Fibroblast of skin of right quadriceps (primary cell): Measurements from ENCODE around the gene NUP210.
"Not testable (repeated sequence)": the region's sequence is repeated elsewhere in the genome, so short reads cannot be mapped to it uniquely, and the experiment has no call there.

Source experiments
- DNase-seq: peaks from one replicate; pipeline ENCODE4 v3.0.0-alpha.2; 2013

The NUP210 gene

GRCh38 chr3:13428678-13429077, 8.6 kb upstream of the NUP210 start:
- DNase-seq = not testable (repeated sequence)

GRCh38 chr3:13427662-13428603, 7.8 kb upstream of the NUP210 start:
- no peak for DNase-seq

- DNase-seq = no peak
Measured at GRCh38 chr3:13426591-13426990, 6.5 kb upstream of the NUP210 start.

GRCh38 chr3:13425689-13426088, 5.6 kb upstream of the NUP210 start:
- DNase-seq = no peak

GRCh38 chr3:13424865-13425617, 4.9 kb upstream of the NUP210 start:
- no peak for DNase-seq

- DNase-seq = no peak
Measured at GRCh38 chr3:13424141-13424844, 4.2 kb upstream of the NUP210 start.

DNA sequence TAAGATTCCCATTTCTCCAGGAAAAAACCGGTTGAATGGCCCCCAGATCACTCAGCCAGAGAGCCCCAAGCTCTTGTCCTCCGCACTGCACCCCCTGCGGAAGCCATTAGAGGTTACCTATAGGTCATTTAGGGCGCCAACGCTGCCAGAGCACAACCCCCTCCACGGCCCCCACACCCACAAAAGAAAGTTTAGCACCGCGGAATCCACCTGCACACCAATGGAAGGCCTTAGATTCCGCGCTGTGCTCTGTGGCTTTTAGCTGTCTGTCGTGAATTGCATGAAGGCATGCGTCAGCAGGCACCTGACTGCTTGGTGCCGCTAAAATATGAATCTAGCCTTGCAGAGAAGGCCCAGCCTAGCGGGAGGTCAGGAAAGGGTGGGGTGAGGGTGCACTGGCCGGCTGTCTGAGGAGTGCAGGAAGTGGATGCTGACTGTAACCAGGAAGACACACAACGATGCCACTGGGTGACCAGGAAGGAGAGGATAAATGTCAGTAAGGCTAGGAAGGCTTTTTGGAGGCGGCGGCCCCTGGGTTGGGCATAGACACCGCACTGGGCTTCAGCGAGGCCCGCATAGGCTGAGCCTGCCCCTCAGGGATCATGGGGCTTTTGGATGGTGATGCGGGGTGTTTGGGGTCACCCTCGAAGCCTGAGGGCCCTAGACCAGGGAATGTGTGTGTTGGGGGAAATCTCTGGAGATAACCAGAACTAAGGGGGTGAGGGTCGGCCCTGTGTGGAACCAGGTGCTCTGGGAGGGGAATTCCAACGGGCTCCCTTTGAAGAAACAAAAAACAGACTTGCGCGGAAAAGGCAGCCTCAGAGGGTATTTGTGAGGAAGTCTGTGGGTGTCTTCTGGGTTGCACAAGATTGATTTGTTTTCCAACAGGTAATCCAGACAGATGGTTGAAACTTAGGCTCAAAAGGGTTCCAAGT, 976 bp upstream of the NUP210 start:
- no peak for DNase-seq

DNA sequence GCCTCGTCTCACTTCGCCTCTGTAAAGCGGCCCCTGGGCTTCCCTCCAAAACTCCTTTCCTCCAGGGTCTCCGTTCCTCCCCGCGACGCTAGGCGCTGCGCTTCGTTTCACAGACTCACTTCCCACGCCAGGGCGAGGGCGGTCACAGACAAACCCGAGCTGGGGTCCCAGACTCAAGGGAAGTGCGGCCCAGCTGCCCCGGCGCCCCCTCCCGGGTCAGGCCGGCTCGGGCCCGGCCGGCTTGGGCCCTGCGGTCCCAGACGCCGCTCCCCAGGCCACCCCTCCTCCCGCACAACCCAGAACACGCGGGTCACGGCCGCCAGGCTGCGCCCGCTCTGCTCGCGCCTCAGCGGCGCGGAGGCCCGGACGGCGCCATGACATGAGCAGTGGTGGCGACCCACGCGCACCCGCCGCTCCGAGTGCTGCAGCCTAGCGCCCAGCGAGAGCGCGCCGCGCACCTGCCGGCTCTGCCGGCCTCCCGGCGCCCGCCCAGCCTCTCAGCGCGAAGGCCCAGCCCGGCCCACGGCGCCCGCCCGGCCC, 547 bp downstream of the NUP210 start:
- no peak for DNase-seq

- DNase-seq = no peak
Measured at GRCh38 chr3:13417166-13417947, 2.8 kb downstream of the NUP210 start.

DNA sequence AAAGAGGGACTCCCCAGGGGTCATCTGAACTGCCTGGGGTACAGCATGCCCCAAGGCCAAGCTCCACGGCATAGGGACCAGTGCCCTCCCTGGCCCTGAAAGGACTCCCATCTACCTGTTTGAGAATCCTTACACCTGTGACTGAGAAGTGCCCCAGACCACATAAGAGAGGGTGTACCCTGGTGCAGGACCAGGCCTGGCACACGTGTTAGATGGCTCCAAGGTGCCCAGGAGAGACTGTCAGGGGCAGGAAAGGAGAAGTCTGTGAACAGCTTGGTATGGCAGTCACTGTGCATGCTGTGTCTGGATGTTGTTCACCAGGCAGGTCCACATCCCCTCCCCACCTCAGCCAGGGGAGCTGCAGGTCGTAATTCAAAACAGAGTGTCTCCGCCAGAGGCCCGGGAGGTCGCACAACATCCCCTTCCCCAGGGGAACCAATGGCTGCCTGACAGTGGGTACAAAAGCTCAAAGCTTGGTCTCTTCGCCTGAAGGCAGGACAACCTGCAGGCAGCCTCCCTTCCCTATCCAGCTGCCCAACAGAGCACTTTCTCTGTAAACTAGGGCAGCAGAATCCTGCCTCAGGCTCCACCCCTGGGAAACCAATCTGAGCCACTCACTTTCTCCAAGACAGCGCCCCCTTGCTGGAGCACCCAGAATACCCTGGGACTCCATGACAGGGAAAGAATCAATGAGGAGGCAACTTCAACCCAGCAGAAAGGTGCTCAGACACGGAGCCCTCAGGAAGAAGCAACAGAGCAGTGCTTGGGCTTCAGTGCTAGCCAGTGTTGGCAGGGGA, 3.9 kb downstream of the NUP210 start:
- no peak for DNase-seq

DNA sequence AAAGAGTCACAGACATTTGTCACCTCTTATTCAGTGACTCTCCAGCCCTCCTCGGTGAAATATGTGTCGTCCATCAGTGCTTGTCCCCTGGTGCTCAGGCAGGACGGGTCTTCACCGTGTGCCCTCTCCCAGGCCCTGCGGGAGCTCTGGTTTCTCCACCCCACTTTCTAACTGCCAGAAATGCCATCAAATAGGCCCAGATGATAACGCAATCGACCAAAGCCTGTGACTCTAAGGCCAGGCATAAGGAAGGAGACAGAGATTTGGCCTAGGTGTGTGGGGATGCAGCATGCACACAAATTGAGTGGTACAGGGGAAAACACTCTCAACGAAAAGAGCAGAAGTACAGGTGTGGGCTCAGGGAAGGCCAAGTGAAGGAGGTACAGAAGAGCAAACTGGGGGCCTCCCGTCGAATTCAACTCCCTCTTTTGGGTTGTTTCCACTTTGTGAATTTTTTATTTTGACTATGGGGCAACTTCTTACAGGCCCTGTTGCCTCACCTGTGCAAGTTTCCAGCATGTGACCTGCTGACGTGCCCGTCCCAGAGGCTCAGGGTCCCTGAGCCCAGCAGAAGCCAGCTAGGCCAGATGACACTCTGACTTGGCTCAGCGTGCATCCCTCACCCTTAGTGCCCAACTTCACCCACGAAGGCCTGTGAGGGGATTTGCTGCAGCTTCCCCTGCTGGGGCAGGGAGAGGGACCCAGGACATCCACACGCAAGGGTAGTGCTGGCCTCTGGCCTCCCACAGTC, 4.7 kb downstream of the NUP210 start:
- no peak for DNase-seq

DNA sequence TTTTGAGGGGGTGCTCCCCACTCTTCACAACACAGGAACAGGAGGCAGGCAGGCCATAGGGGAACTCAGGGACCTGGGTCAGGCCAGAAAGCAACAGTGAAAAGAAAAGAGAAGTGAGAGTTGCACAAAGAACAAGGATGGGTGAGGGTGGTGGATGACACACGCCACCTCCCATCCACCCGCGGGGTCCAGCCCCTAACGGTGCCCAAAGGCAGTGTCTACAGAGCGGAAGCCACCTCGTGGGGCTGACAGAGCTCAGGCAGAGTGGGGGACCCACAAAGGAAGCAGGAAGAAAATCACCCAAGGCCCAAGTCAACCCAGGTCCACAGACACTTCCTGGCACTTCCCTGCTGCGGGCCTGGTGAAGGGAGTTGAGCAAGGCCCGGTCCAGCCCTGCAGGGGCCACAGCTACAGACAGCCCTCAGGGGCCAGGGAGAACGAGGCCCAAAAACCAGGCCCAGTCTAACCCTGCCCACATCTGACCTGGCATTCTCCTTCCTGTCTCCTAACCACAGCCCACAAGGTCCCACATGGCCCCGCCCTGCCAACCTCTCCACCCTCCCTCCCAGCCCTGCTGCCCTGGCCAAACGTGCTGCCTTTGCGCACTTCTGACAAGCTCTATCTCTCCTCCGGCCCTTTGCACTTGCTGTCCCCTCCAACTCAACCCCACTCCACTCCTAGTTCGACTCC, 5.9 kb downstream of the NUP210 start:
- DNase-seq = no peak

DNA sequence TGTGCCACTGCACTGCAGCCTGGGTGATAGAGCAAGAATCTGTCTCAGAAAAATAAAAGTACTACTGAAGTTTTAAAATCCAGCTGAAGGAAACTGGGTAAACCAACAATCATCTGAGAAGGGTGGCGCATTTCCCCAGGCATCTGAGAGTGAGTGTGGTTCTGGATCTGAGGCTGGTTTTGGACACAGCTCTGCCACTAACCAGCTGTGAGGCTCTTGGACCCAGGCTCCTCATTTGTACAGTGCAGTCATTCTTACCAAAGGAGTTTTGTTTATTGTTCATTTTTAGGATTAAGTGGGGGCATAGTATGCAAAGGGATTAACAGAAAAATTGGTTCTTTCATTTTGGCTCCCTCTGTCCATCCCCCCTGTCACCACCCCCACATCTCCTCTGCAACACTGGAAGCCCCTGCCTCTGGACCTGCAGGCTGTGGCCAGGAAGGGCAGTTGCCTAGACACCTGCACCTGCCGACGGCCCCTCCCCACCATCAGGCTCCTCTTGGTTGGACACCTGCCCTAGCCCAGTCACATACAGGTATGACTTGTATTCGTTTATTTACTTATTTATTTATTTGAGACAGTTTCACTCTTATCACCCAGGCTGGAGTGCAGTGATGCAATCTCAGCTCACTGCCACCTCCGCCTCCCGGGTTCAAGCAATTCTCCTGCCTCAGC, 8.8 kb downstream of the NUP210 start:
- DNase-seq = no peak

DNA sequence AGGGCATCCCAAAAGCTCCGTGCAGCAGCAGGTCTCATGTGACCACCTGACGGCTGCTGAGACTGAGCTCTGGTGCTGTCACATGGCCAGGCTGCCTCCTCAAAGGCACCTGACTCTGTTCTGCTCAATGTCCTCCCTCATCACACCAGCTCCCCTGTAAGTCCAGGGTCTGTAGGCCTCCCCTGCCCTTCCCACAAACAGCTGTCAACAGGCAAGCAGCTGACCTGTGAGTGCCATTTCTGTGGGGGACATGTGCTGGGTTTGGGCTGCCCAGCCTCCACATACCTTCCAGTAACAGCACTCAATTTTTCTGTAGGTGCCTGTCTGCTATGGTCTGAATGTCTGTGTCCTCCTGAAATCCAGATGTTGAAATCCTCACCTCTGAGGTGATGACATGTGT, 11.2 kb downstream of the NUP210 start:
- no peak for DNase-seq

GRCh38 chr3:13407926-13408325, 12.2 kb downstream of the NUP210 start:
- no peak for DNase-seq

DNA sequence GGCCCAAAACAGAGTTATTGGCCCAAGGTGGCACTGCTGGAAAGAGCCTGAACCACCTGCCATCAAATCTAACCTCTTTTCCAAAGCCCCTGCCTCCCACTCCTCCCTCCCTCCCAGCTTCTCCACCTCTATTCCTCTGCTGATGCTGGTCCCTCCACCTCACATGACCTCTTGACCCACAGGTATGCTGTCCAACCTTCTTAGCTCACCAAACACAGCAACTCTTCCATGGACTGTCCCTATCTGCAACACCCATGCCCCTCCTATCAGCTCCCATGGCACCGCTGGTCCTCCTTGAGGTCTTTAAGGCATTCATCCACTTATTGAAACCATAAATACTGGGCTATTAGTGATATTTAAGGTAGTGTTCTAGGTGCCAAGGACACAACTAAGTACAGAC, 12.6 kb downstream of the NUP210 start:
- no peak for DNase-seq

DNA sequence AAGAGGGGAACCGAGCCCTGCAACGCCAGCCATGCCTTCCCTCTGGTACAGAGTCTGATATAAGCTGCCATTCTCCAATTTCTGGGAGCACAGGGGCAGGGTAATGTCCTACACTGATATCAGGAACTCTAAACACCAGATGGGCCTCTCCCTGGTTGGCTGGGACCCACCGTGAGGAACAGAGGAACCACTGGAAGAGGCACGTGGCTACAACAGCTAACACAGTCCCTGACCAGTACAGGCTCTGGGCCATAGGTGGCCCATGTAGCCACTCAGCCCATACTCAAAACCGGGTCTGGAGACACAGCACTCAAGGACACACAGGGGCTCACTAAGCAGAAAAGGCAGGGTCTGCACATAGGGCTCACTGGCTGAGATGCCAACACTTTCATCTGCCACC, 13.9 kb downstream of the NUP210 start:
- DNase-seq = no peak

- no peak for DNase-seq
Measured at GRCh38 chr3:13405614-13406013, 14.5 kb downstream of the NUP210 start.
